Suprapubic skin (tissue), 3 donors: ENCODE measurements around the gene POLR2J.
"Not testable (repeated sequence)": the region's sequence is repeated elsewhere in the genome, so short reads cannot be mapped to it uniquely, and the experiment has no call there.

ENCODE experiments used
- POLR2A ChIP-seq, 2 donors: fragments of 450-650 bp; IDR thresholded peaks; one replicate each; pipeline ENCODE4 v1.6.1; 2017; ENCODE audit warnings: antibody characterized with exemption in 2 of 2, mild to moderate bottlenecking in 2 of 2, moderate library complexity in 2 of 2
- TF ChIP-seq, protein P1 (sequence below), 2 donors: fragments of 200-600 bp in 1 of 2; fragments of 450-650 bp in 1 of 2; sonication (generic) in 1 of 2; IDR thresholded peaks; one replicate each; pipeline ENCODE4 v1.5.1; 2016 to 2019; ENCODE audit warnings: antibody characterized with exemption in 2 of 2, mild to moderate bottlenecking in 1 of 2, moderate library complexity in 1 of 2

DNA sequence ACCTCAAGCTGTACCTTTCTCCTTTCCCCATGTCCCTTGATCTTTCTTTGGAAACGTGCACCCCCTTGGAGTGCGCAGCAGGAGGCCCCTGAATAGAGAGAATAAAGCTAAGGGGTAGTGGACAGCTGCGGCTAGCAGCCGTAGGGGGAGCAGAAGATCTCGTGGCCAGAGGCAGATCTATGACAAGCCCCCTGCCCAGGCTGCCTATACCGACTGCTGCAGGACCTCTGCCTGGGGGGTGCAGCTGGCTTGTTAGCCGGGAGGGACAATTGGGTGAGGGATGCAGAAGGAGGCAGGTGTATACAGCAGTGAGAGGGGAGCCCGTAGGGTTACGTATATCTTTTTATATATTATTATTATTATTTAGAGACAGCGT, 475 bp upstream of the POLR2J start:
- TF ChIP-seq, protein P1, sequence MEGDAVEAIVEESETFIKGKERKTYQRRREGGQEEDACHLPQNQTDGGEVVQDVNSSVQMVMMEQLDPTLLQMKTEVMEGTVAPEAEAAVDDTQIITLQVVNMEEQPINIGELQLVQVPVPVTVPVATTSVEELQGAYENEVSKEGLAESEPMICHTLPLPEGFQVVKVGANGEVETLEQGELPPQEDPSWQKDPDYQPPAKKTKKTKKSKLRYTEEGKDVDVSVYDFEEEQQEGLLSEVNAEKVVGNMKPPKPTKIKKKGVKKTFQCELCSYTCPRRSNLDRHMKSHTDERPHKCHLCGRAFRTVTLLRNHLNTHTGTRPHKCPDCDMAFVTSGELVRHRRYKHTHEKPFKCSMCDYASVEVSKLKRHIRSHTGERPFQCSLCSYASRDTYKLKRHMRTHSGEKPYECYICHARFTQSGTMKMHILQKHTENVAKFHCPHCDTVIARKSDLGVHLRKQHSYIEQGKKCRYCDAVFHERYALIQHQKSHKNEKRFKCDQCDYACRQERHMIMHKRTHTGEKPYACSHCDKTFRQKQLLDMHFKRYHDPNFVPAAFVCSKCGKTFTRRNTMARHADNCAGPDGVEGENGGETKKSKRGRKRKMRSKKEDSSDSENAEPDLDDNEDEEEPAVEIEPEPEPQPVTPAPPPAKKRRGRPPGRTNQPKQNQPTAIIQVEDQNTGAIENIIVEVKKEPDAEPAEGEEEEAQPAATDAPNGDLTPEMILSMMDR (IDR thresholded peaks at IDR 0.05) = not testable (repeated sequence)
- not testable (repeated sequence) for TF ChIP-seq POLR2A (IDR thresholded peaks at IDR 0.05)
